H1 (cell line): ENCODE results near the gene MCC. TPM values are rescaled to one million over a fixed set of nuclear protein-coding genes. Genes with fewer than 3 reads are reported as not detected.

Experiments
- ATF2 ChIP-seq: IDR thresholded peaks from 2 replicates; pipeline ENCODE4 v1.6.1; 2012; ENCODE audit warnings: low read length, inconsistent platforms
- BCL11A ChIP-seq, 2 experiments: IDR thresholded peaks; one replicate each; pipeline ENCODE4 v1.6.1; 2011; ENCODE audit warnings: low read depth in 2 of 2, low read length in 2 of 2, mild to moderate bottlenecking in 2 of 2
- KDM5A ChIP-seq: fragments of 200-600 bp; IDR thresholded peaks from 2 replicates; pipeline ENCODE4 v1.7.1; 2012; ENCODE audit warnings: mild to moderate bottlenecking, low read length, inconsistent platforms, mixed read lengths
- RNF2 ChIP-seq: fragments of 200-900, 300-1000 bp; sonication (generic); IDR thresholded peaks from 2 replicates; pipeline ENCODE4 v1.7.1; 2016; ENCODE audit warnings: borderline replicate concordance, low read depth, mild to moderate bottlenecking, antibody characterized with exemption, low read length; ENCODE audit not compliant: poor library complexity, severe bottlenecking; ENCODE audit errors: missing control alignments
- polyA plus RNA-seq, 7 experiments: library from polyadenylated mRNA; depleted of rRNA in 3 of 7; stranded (reverse) in 5 of 7; unstranded in 2 of 7; fragments of >200 nt in 5 of 7; fragments of 200-250 nt in 2 of 7; gene quantifications; 1 replicate in 5 of 7; 2 replicates in 1 of 7; 4 replicates in 1 of 7; pipeline versions ENCODE4 v1.2.1 to v1.2.3, GENCODE V29; 2011 to 2013; ENCODE audit warnings: missing spikeins in 2 of 7, mixed read lengths in 2 of 7
- total RNA-seq: library from RNA; stranded (reverse); fragmentation: NEBNext Ultra II Directional; extraction: Animal tissue kit (Norgen Biotek cat#: 25700); gene quantifications from 2 replicates; pipeline ENCODE4 v1.2.1, GENCODE V29; 2021

MCC gene
- total and polyA plus RNA-seq, 2 of the 8 experiments (the other 6 are each of a cell fraction or from before 2014, with no cell fraction given): 2.6 to 18.3 TPM

- TF ChIP-seq ATF2 (no peak), BCL11A (IDR thresholded peaks at IDR 0.05; ENCODE audit: low read depth in 2 of 2, low read length in 2 of 2) (no peak), KDM5A (no peak), RNF2 (no peak)
Observed at GRCh38 chr5:113109344-113109743, 378.9 kb downstream of the MCC start (continued).
